Measurements from ENCODE around the gene TSC2.

Gene TSC2

GRCh38 chr16:2015947-2016208, 31.9 kb upstream of the TSC2 start:
- Histone ChIP-seq H3K4me1 (ENCODE audit: low read length) (peaks cover under 1% of the 10 kb centered on the region), H3K27ac (ENCODE audit: low read length) (no peak overlapping the region), H3K4me3 (ENCODE audit: low read length) (no peak overlapping the region), H3K4me2 (ENCODE audit: low read length) (no peak overlapping the region), H3K9me3 (ENCODE audit: insufficient read depth, low read length) (no peaks in the 10 kb centered on the region), H4K20me1 (ENCODE audit: insufficient read depth, low read length) (no peaks in the 10 kb centered on the region), H3K9ac (ENCODE audit: low read length) (no peak overlapping the region), H2AFZ (ENCODE audit: low read depth, low read length) (no peak overlapping the region), H3K79me2 (ENCODE audit: low read length) (no peaks in the 10 kb centered on the region), H3K27me3 (ENCODE audit: low read depth, low read length) (no peaks in the 10 kb centered on the region), H3K36me3 (replicated peaks; ENCODE audit: low read depth, low read length) (no peaks in the 10 kb centered on the region)
- TF ChIP-seq CTCF (IDR thresholded peaks at IDR 0.05; ENCODE audit: low read depth, low read length) = no peak
- TF ChIP-seq EZH2phosphoT487 (IDR thresholded peaks at IDR 0.05; ENCODE audit: low read depth) = no peak

- no peaks in the 10 kb centered on the region for H3K36me3 ChIP-seq (replicated peaks; ENCODE audit: low read depth, low read length)
- H3K27me3 ChIP-seq (ENCODE audit: low read depth, low read length) = no peaks in the 10 kb centered on the region
- no peak overlapping the region for H3K9ac ChIP-seq (ENCODE audit: low read length)
- no peaks in the 10 kb centered on the region for H3K79me2 ChIP-seq (ENCODE audit: low read length)
- no peaks in the 10 kb centered on the region for H3K9me3 ChIP-seq (ENCODE audit: insufficient read depth, low read length)
- TF ChIP-seq EZH2phosphoT487 (IDR thresholded peaks at IDR 0.05; ENCODE audit: low read depth) (no peak), CTCF (IDR thresholded peaks at IDR 0.05; ENCODE audit: low read depth, low read length) (peak; percentile 53)
- H4K20me1 ChIP-seq (ENCODE audit: insufficient read depth, low read length) = no peaks in the 10 kb centered on the region
- H3K4me3 ChIP-seq (ENCODE audit: low read length) = no peak overlapping the region
- H2AFZ ChIP-seq (ENCODE audit: low read depth, low read length) = no peak overlapping the region
- no peaks in the 10 kb centered on the region for H3K4me1 ChIP-seq (ENCODE audit: low read length)
- H3K27ac ChIP-seq (ENCODE audit: low read length) = no peak overlapping the region
- H3K4me2 ChIP-seq (ENCODE audit: low read length) = no peak overlapping the region
Measured at GRCh38 chr16:2016407-2016922, 31.3 kb upstream of the TSC2 start.

- Histone ChIP-seq H2AFZ (ENCODE audit: low read depth, low read length) (no peak within 1 kb of the TSS), H3K4me2 (ENCODE audit: low read length) (no peak within 1 kb of the TSS), H3K27me3 (ENCODE audit: low read depth, low read length) (no peaks in the 10 kb centered on the region), H3K4me1 (ENCODE audit: low read length) (peaks cover 10% of the 10 kb centered on the region; the same call in 1 of the 2 replicates), H3K27ac (ENCODE audit: low read length) (no peak within 1 kb of the TSS), H4K20me1 (ENCODE audit: insufficient read depth, low read length) (no peaks in the 10 kb centered on the region), H3K9me3 (ENCODE audit: insufficient read depth, low read length) (no peaks in the 10 kb centered on the region), H3K9ac (ENCODE audit: low read length) (no peak within 1 kb of the TSS), H3K79me2 (ENCODE audit: low read length) (no peaks in the 10 kb centered on the region), H3K4me3 (ENCODE audit: low read length) (no peak within 1 kb of the TSS), H3K36me3 (replicated peaks; ENCODE audit: low read depth, low read length) (no peaks in the 10 kb centered on the region)
- TF ChIP-seq EZH2phosphoT487 (IDR thresholded peaks at IDR 0.05; ENCODE audit: low read depth) (no peak), CTCF (IDR thresholded peaks at IDR 0.05; ENCODE audit: low read depth, low read length) (no peak)
Measured at GRCh38 chr16:2019518-2019920, 28.3 kb upstream of the TSC2 start, which contains the start of gene NPW. Gene NPW, plus strand, starts transcription at chr16:2019785.

GRCh38 chr16:2019921-2020831, 27.6 kb upstream of the TSC2 start:
- H3K27ac ChIP-seq (ENCODE audit: low read length) = no peak overlapping the region
- TF ChIP-seq CTCF (IDR thresholded peaks at IDR 0.05; ENCODE audit: low read depth, low read length) = no peak
- no peak for TF ChIP-seq EZH2phosphoT487 (IDR thresholded peaks at IDR 0.05; ENCODE audit: low read depth)
- H3K27me3 ChIP-seq (ENCODE audit: low read depth, low read length) = no peaks in the 10 kb centered on the region
- no peaks in the 10 kb centered on the region for H3K36me3 ChIP-seq (replicated peaks; ENCODE audit: low read depth, low read length)
- no peaks in the 10 kb centered on the region for H3K9me3 ChIP-seq (ENCODE audit: insufficient read depth, low read length)
- peaks cover 10% of the 10 kb centered on the region; the same call in 1 of the 2 replicates for H3K4me1 ChIP-seq (ENCODE audit: low read length)
- H3K4me2 ChIP-seq (ENCODE audit: low read length) = no peak overlapping the region
- H3K4me3 ChIP-seq (ENCODE audit: low read length) = no peak overlapping the region
- H2AFZ ChIP-seq (ENCODE audit: low read depth, low read length) = no peak overlapping the region
- no peaks in the 10 kb centered on the region for H3K79me2 ChIP-seq (ENCODE audit: low read length)
- no peaks in the 10 kb centered on the region for H4K20me1 ChIP-seq (ENCODE audit: insufficient read depth, low read length)
- no peak overlapping the region for H3K9ac ChIP-seq (ENCODE audit: low read length)

Data from OCI-LY3 (cell line).